Inferior parietal cortex (tissue), 1 donor: Measurements from ENCODE around the gene PTPRC.

ENCODE experiments used
- DNase-seq: peaks from one replicate; pipeline ENCODE4 v3.0.0-alpha.2; 2016; ENCODE audit errors: extremely low spot score

PTPRC gene

GRCh38 chr1:198643808-198644207 is 5.0 kb downstream of the PTPRC start:
- no peak for DNase-seq

DNA sequence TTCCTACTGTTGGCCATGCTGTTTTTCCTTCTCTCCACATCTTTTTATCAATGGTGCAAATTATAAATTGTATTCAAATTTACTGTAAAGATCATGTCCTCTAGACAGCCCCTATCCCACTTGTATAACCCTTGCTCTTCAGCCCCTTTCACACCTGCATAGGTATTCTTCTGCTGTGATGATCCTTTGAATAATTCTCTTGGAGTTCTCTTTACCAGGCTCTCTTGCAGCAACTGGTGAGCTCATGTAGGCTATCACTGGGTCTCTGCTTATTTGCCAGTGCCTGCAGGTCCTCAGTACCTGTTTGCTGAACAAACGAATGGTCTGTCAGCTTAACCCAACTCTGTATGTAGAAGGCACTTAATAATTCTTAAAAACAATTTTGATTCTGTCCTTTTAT is 8.2 kb downstream of the PTPRC start:
- DNase-seq, result no peak

DNA sequence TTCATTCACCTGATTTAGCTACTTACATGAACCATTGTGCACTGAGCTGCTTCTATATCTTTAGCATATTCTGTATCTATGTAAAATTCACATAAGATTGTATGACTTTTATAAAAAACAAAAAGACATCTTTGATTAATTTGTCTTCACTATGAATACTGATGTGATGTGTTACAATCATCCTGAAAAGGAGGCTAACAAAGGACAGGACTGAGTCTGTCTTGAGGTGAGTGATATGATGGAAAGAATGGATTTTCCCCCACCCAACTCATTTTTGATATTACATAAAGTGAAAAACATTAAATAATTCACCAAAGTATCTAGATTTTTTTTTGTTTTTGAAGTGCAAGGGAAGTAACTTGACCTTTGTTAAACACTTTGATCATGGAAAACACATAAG is 9.8 kb downstream of the PTPRC start:
- DNase-seq, result no peak

GRCh38 chr1:198649232-198649967 is 10.6 kb downstream of the PTPRC start:
- no peak for DNase-seq

GRCh38 chr1:198649968-198650338 is 11.1 kb downstream of the PTPRC start:
- DNase-seq, result no peak

DNA sequence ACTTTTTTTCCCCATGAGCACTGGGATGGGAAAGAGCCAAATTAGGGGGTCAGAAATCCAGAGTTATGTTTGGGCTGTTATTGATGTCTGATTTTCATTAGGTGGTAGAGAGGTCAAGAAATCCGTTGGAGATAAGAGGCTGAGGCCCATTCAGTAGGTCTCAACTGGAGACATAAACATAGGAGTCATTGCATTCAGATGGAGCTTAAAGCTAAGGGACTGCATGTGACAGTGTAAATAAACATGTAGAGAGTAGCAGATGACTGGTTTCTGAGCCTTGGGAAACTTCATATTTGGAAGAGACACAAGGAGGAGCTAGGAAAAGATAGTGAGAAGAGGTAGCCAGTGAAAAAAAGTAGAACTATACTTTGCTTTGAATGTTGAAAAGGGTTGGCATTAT is 11.7 kb downstream of the PTPRC start:
- no peak for DNase-seq

- no peak for DNase-seq
Observed at GRCh38 chr1:198651650-198652400, 13.0 kb downstream of the PTPRC start.

DNA sequence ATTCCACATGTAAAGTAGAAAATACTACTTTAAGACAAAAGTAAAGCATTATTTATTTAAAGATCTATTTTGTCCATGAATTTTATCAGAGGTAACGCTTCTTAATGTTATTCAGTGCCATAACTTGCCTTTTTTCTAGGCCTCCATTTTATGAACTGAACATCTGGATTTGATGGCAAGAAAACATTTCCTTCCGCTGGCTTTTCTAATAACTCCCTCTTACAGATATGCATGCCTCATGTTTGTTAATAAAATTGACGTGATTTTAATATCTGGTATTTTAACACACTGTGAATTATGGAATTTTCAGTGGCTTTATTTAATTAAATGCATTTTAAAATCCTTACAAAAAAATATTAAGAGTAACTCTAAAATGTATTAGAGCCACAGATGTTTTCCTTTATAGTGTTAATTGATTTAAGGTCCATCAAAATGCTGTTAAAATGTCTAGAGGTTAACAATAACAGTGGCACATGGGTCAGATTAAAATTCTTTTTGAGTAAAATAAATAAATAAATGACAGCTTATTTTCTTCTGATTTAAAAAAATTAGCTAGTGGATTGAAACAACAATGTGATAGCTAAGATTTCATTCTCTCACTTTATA is 15.1 kb downstream of the PTPRC start:
- no peak for DNase-seq

- no peak for DNase-seq
Observed at GRCh38 chr1:198655459-198656121, 16.8 kb downstream of the PTPRC start.

GRCh38 chr1:198656500-198656932 is 17.7 kb downstream of the PTPRC start:
- DNase-seq, result no peak

DNA sequence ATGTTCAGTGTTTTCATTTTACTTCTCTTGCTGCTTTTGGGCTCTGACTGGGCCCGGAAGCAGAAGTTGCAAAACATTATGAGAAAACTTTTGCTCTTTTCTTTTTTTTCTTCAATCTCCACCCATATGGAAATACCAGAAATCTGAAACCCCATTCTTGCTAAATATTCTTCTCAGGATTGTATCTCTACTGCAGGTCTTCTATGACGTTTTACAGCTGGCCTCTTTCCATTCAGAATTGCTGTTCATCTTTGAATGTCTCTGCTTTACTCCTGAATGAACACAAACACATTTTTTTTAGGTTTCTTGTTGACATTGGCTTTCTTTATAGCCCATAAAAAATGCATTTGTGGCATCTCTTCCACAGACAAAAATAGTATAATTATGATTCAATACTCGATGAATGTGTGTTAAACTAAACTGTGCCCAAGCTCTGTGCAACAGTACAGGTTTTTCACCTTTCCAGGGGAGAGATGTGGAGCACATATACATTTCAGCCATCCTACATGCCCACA is 18.8 kb downstream of the PTPRC start:
- no peak for DNase-seq

- no peak for DNase-seq
Observed at GRCh38 chr1:198660341-198661261, 21.8 kb downstream of the PTPRC start.

- no peak for DNase-seq
Observed at GRCh38 chr1:198662821-198663220, 24.0 kb downstream of the PTPRC start.

DNA sequence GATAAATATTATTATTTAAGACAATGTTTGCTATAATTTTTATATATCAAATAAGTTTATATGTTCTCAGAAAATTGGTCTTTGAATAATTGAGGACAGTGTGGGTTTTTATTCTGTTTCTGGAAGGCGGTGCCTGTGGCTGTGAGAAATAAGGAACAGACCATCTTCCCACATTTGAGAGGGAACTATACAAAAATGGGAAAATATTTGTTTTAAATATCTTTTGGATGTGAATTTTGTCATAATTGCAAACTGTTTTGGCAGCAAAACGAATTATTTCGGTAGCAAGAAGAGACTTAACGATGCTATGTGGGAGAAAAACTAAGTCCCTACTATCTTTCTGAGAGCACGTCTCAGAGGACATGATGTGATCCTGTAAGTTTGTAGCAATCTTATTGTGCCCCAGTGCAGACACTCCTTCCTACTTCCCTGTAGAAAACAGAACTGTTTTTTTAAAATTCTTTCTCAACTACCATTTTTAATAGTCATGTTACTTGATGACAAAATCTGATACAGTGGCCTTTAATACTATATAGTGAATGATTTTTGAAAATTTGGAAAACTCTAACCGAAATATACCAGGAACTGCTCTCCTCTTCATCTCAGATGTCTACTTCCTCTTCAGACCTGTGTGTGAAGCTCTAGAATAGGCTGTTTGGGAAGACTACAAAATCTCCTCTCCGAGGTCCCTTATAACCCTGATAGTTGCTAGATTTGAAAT is 25.4 kb downstream of the PTPRC start:
- DNase-seq, result no peak

GRCh38 chr1:198667186-198667585 is 28.3 kb downstream of the PTPRC start:
- DNase-seq, result no peak

DNA sequence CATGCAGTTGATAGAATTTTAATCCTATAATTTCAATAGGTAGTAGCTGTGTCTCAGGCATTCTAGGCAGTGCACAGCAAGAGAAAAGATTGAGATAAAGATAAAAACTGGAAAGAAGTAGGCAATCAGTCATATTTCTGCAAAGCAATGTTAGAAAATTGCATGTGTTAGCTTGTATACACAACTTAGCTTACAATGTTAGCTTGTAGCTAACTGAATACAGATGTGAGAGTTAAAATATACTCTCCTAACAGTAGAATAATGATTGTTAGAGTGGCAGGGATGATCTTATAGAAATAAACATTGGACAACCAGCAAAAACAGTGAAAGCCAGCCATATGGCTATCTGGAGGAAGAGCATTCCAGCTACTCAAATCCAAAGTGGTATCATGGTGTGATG is 29.0 kb downstream of the PTPRC start:
- no peak for DNase-seq

- no peak for DNase-seq
Observed at GRCh38 chr1:198669023-198669698, 30.3 kb downstream of the PTPRC start.

DNA sequence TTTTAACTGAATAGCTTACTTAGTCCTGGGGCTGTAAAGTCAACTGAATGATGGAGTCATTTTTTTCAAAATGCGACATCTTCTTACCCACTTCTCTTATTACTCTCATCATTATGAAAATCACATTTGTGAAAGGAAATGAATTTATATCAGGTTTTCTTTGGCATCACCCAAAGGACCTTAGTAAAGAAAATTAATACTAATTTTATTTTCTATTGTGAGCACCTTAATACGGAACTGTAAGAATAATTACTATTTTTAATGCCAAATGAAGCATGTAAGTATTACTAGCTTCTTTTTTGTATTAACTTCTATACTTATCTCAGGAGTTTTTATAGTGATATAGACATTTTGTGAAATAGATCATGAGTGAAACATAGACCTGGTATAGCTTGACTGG is 30.9 kb downstream of the PTPRC start:
- DNase-seq, result no peak

DNA sequence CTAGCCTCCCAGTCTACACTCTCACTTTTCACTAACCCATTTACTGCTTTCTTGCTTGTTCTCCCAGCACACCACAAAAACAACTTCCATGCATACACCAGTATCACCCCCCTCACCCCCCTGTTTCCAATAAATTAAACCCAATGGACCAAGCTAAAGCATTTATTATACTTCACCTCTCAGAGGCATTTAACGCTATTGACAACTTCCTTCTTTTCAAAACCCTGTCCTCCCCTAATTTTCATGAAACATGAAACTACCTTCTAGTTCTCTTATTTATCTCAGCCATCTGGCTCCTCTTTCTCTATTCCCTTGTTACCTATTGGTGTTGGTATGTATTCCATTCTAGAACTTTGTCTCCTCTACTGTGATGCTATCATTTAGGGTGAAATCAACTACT is 32.3 kb downstream of the PTPRC start:
- no peak for DNase-seq

- no peak for DNase-seq
Observed at GRCh38 chr1:198672124-198672523, 33.3 kb downstream of the PTPRC start.
